ENCODE results near the gene CDK2AP2. TPM values are rescaled to one million over a fixed set of nuclear protein-coding genes. Genes with fewer than 3 reads are reported as not detected.
"Not testable (repeated sequence)": the region's sequence is repeated elsewhere in the genome, so short reads cannot be mapped to it uniquely, and the experiment has no call there.

The CDK2AP2 gene
- total and polyA plus RNA-seq, 2 experiments from 2014 or later = 29.6 to 55.2 TPM

DNA sequence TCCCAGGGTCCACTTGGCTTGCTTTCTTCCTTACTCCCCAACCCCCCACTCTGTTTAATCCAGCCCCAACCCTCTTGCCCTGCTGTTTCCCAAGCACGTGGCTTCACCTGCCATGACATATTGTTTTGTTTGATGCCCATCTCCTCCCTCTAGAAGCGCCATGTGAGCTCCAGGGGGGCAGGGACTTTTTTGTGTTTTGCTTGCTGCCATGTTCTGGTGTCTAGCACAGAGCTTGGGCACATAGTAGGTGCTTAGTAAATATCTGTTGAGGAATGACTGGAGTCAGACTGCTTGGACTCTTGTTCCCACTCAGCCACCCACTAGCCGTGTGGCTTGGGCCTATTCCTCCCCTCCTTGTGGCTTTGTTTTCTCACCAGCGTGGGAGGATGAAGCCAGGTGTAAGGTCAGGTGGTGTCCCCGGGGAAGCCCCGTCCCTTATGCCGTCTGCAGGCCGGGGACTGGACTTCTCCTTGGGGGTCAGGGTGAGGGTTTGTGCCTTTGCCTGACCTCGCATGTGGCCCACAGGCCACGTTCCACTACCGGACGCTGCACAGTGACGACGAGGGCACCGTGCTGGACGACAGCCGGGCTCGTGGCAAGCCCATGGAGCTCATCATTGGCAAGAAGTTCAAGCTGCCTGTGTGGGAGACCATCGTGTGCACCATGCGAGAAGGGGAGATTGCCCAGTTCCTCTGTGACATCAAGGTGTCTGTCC is 21.3 kb downstream of the CDK2AP2 start:
- in situ Hi-C loops (cut with MboI) = no loop called here
- DNase-seq = no peak

DNA sequence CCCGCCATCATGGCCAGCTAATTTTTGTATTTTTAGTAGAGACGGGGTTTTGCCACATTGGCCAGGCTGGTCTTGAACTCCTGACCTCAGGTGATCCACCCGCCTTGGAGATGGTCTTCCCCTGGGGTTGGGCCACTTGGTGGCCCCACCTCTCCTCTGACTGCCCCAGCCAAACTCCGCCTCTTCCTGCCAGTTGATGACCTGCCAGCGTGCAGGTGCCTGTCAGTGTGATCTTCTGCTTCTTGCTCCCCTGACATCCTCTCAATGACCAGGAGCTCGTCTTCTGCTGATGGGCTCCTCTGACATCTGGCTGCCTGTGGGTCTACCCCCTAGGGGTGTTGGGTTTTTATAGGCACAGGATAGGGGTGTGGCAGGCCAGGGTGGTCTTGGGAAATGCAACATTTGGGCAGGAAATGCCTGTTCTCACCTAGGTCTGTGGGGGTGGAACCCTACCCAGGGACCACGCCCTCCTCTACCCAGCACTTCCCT is 22.0 kb downstream of the CDK2AP2 start:
- in situ Hi-C loops (cut with MboI) = not testable (repeated sequence)

More for the DNA sequence above, 21.3 kb downstream of the CDK2AP2 start:
- 87 to 91% methylated on average over 19 to 20 of the region's 20 CpGs for WGBS, 2 experiments (ENCODE audit: low coverage in 1 of 2, low lambda C conversion rate in 2 of 2, missing lambda C conversion rate in 2 of 2)
- Histone ChIP-seq H3K9me2 (ENCODE audit: insufficient read depth) (no peaks in the 10 kb centered on the region), H3K4me3 (no peak overlapping the region), H3K9me3 (ENCODE audit: low read depth) (no peaks in the 10 kb centered on the region), H3K4me2 (ENCODE audit: unreplicated experiment) (no peak overlapping the region), H3F3A (ENCODE audit: insufficient read depth) (no peaks in the 10 kb centered on the region), H2AFZ (no peak overlapping the region), H3K36me3 (ENCODE audit: low read depth) (no peaks in the 10 kb centered on the region), H3K9ac (no peak overlapping the region), H4K20me1 (ENCODE audit: insufficient read depth) (no peaks in the 10 kb centered on the region), H3K27me3 (replicated peaks; ENCODE audit: insufficient read depth) (no peaks in the 10 kb centered on the region), H3K4me1 (ENCODE audit: insufficient read depth) (peaks cover 7% of the 10 kb centered on the region; the same call in 1 of the 2 replicates), H3K79me2 (ENCODE audit: insufficient read depth) (peaks cover 24% of the 10 kb centered on the region), H3K27ac (no peak overlapping the region)
- TF ChIP-seq EZH2 (IDR thresholded peaks at IDR 0.05; ENCODE audit: insufficient read depth, poor library complexity, severe bottlenecking) (no peak), EZH2phosphoT487 (IDR thresholded peaks at IDR 0.05; ENCODE audit: insufficient read depth, low read depth) (no peak)

DNA sequence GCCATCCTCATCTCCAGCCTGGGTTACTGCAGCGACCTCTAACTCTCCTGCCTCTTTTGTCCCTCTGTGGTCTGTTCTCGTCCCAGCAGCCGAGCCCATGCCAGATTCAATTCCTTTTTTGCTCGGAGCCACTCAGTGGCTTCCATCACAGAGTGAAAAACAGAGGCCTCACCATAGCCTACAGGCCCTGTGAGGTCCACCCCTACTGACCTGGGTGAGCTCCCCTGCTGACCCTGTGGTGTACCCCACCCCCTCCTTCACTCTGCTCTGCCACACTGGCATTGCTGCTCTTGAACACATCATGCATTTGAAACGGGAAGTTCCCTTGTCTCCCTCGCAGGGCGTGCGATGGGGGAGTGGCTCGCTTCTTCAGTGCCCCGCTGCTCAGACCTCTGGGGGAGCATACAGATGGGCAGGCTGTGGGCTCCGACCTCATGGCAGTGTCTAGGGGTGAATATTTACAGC is 23.1 kb downstream of the CDK2AP2 start:
- 79 to 82% methylated on average over 7 to 11 of the region's 11 CpGs for WGBS, 2 experiments (ENCODE audit: low coverage in 1 of 2, low lambda C conversion rate in 2 of 2, missing lambda C conversion rate in 2 of 2)
- Histone ChIP-seq H3K9me2 (ENCODE audit: insufficient read depth) (no peaks in the 10 kb centered on the region), H3K9ac (no peak overlapping the region), H3K9me3 (ENCODE audit: low read depth) (no peaks in the 10 kb centered on the region), H3K4me2 (ENCODE audit: unreplicated experiment) (no peak overlapping the region), H3K27me3 (replicated peaks; ENCODE audit: insufficient read depth) (no peaks in the 10 kb centered on the region), H3K79me2 (ENCODE audit: insufficient read depth) (peaks cover 24% of the 10 kb centered on the region), H3K4me3 (no peak overlapping the region), H3K27ac (no peak overlapping the region), H3K36me3 (ENCODE audit: low read depth) (no peaks in the 10 kb centered on the region), H3F3A (ENCODE audit: insufficient read depth) (no peaks in the 10 kb centered on the region), H3K4me1 (ENCODE audit: insufficient read depth) (peaks cover 7% of the 10 kb centered on the region; the same call in 1 of the 2 replicates), H2AFZ (no peak overlapping the region), H4K20me1 (ENCODE audit: insufficient read depth) (no peaks in the 10 kb centered on the region)
- TF ChIP-seq EZH2 (IDR thresholded peaks at IDR 0.05; ENCODE audit: insufficient read depth, poor library complexity, severe bottlenecking) (no peak), EZH2phosphoT487 (IDR thresholded peaks at IDR 0.05; ENCODE audit: insufficient read depth, low read depth) (no peak)
- DNase-seq = no peak
- in situ Hi-C loops (cut with MboI) = no loop called here

More for the DNA sequence above, 22.0 kb downstream of the CDK2AP2 start:
- not testable (repeated sequence) for H3K27ac ChIP-seq; H3K4me3 ChIP-seq; H3K9me3 ChIP-seq (ENCODE audit: low read depth); DNase-seq; H3K4me1 ChIP-seq (ENCODE audit: insufficient read depth); H4K20me1 ChIP-seq (ENCODE audit: insufficient read depth); H3K4me2 ChIP-seq (ENCODE audit: unreplicated experiment); H3K9ac ChIP-seq; H3K27me3 ChIP-seq (replicated peaks; ENCODE audit: insufficient read depth); H3K9me2 ChIP-seq (ENCODE audit: insufficient read depth); H2AFZ ChIP-seq; H3F3A ChIP-seq (ENCODE audit: insufficient read depth); H3K36me3 ChIP-seq (ENCODE audit: low read depth)
- 86 to 89% methylated on average over 7 of the region's 7 CpGs for WGBS, 2 experiments (ENCODE audit: low coverage in 1 of 2, low lambda C conversion rate in 2 of 2, missing lambda C conversion rate in 2 of 2)
- H3K79me2 ChIP-seq (ENCODE audit: insufficient read depth) = peaks cover 24% of the 10 kb centered on the region

DNA sequence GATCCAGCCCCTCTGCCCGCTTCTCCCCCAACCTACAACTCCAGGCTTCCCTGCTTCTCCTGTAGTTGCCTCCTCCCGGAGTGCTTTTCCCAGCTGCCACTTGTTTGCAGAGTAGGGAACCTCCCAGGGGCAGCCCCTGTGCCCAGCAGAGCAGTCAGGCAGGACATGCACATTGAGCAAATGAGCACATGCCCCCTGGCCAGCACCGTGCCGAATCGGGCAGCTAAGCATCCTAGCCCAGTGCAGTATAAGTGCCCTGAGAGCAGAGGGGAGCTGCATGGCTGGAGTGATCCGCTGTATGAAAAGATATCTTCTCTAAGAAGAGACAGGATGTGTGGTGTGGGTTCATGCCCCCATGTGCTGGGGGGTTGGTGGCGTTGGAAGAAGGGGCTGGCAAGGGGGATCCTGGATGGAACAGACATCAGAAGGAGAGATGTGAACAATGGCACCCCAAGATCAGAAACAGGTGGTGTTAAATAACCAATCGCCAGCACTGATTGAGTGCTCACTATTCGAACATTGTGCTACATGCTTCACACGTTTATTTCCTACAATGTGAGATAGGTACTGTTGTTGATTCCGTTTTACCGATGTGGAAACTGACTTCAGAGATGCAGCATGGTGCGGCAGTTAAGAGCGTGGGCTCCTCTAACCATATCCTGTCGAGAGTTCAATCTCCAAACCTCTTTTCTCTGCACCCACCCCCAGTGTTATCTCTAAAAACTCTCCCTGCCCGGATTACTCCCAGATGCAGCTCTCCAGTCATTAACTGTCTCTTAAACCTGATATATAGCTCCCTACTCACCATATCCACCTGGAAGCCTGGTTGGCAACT is 23.9 kb downstream of the CDK2AP2 start:
- in situ Hi-C loops (cut with MboI) = no loop called here
- peak overlapping the region; percentile 85 for H3K4me3 ChIP-seq
- 89% methylated on average over 16 of the region's 16 CpGs for WGBS, 2 experiments (ENCODE audit: low coverage in 1 of 2, low lambda C conversion rate in 2 of 2, missing lambda C conversion rate in 2 of 2)

More for the DNA sequence above, 23.9 kb downstream of the CDK2AP2 start:
- peaks cover 24% of the 10 kb centered on the region for H3K79me2 ChIP-seq (ENCODE audit: insufficient read depth)
- H4K20me1 ChIP-seq (ENCODE audit: insufficient read depth) = no peaks in the 10 kb centered on the region
- no peaks in the 10 kb centered on the region for H3K27me3 ChIP-seq (replicated peaks; ENCODE audit: insufficient read depth)
- H3K27ac ChIP-seq = no peak overlapping the region
- peak overlapping the region; percentile 95 for H3K4me2 ChIP-seq (ENCODE audit: unreplicated experiment)
- H3K9me2 ChIP-seq (ENCODE audit: insufficient read depth) = no peaks in the 10 kb centered on the region
- no peaks in the 10 kb centered on the region for H3F3A ChIP-seq (ENCODE audit: insufficient read depth)
- no peaks in the 10 kb centered on the region for H3K36me3 ChIP-seq (ENCODE audit: low read depth)
- TF ChIP-seq EZH2phosphoT487 (IDR thresholded peaks at IDR 0.05; ENCODE audit: insufficient read depth, low read depth) = no peak
- no peak for TF ChIP-seq EZH2 (IDR thresholded peaks at IDR 0.05; ENCODE audit: insufficient read depth, poor library complexity, severe bottlenecking)
- H2AFZ ChIP-seq = no peak overlapping the region
- no peak overlapping the region for H3K9ac ChIP-seq
- peaks cover 7% of the 10 kb centered on the region; the same call in 1 of the 2 replicates for H3K4me1 ChIP-seq (ENCODE audit: insufficient read depth)
- H3K9me3 ChIP-seq (ENCODE audit: low read depth) = no peaks in the 10 kb centered on the region
- no peak for DNase-seq

Measured in GM23248 (cell line).